IMR-90 (cell line): ENCODE data around the gene KRTAP10-5. TPM values are rescaled to one million over a fixed set of nuclear protein-coding genes. Genes with fewer than 3 reads are reported as not detected.

Source experiments
- ATAC-seq: fragments of 200-7000 bp; cut with Tn5 transposase; 2 replicates; pipeline ENCODE4 v1.9.1; 2020; ENCODE audit warnings: low read depth, mild to moderate bottlenecking, moderate library complexity
- BruUV-seq: library from RNA; stranded (reverse); fragments of 400-500 nt; replicated peaks from 2 replicates; lab custom pipeline; 2021; lab: Mats Ljungman, UMichigan
- CTCF ChIA-PET: fragments of 300-600 bp; formaldehyde crosslinking; extraction: SDS; loops from one replicate; lab custom pipeline; 2021; ENCODE audit warnings: antibody characterized with exemption; lab: Yijun Ruan, JAX
- POLR2A ChIA-PET: fragments of 300-600 bp; sonication (Branson Sonifier 250); formaldehyde crosslinking; loops from one replicate; lab custom pipeline; 2022; ENCODE audit warnings: antibody characterized with exemption; ENCODE audit not compliant: unreplicated experiment; lab: Charles Lee
- DNase-seq: peaks from one replicate; pipeline ENCODE4 v3.0.0; 2013
- H2AFZ ChIP-seq: replicated peaks from 2 replicates; pipeline ENCODE3; 2013; ENCODE audit warnings: low read length, mild to moderate bottlenecking; ENCODE audit not compliant: poor library complexity
- H2AK5ac ChIP-seq: 2 replicates; pipeline ENCODE4 v1.6.1; 2013; ENCODE audit warnings: low read depth, low read length, inconsistent platforms
- H2AK9ac ChIP-seq: replicated peaks from 2 replicates; pipeline ENCODE3; 2013; ENCODE audit warnings: mild to moderate bottlenecking, low read depth, low read length, moderate library complexity; ENCODE audit not compliant: poor library complexity
- H2BK120ac ChIP-seq: 2 replicates; pipeline ENCODE4 v1.6.1; 2013; ENCODE audit warnings: low read depth, low read length, inconsistent platforms
- H2BK15ac ChIP-seq: 3 replicates; pipeline ENCODE4 v1.6.1; 2013; ENCODE audit warnings: low read depth, low read length, inconsistent platforms
- H2BK20ac ChIP-seq: 2 replicates; pipeline ENCODE4 v1.6.1; 2013; ENCODE audit warnings: low read depth, mild to moderate bottlenecking, inconsistent platforms, low read length, moderate library complexity
- H2BK5ac ChIP-seq: 2 replicates; pipeline ENCODE4 v1.6.1; 2013; ENCODE audit warnings: mild to moderate bottlenecking, low read depth, low read length, inconsistent platforms; ENCODE audit not compliant: poor library complexity, severe bottlenecking
- H3K14ac ChIP-seq: replicated peaks from 2 replicates; pipeline ENCODE4 v1.6.1; 2013; ENCODE audit warnings: low read depth, low read length, inconsistent platforms
- H3K18ac ChIP-seq: 2 replicates; pipeline ENCODE4 v1.6.1; 2013; ENCODE audit warnings: low read depth, low read length, control low read depth
- H3K23ac ChIP-seq: 2 replicates; pipeline ENCODE4 v1.6.1; 2013; ENCODE audit warnings: low read depth, low read length, inconsistent platforms
- H3K27ac ChIP-seq: 2 replicates; pipeline ENCODE4 v1.5.1; 2013; ENCODE audit warnings: mild to moderate bottlenecking, control low read depth, low read length; ENCODE audit not compliant: insufficient read depth
- H3K27me3 ChIP-seq: 2 replicates; pipeline ENCODE4 v1.6.1; 2013; ENCODE audit warnings: low read length; ENCODE audit not compliant: control insufficient read depth, insufficient read depth
- H3K36me3 ChIP-seq: 2 replicates; pipeline ENCODE4 v1.6.1; 2013; ENCODE audit warnings: low read length, mixed read lengths; ENCODE audit not compliant: control insufficient read depth, insufficient read depth
- H3K4ac ChIP-seq: 2 replicates; pipeline ENCODE4 v1.6.1; 2013; ENCODE audit warnings: low read depth, low read length, inconsistent platforms
- H3K4me1 ChIP-seq: 2 replicates; pipeline ENCODE4 v1.6.1; 2013; ENCODE audit warnings: low read length, mixed read lengths; ENCODE audit not compliant: control insufficient read depth, insufficient read depth
- H3K4me2 ChIP-seq: 2 replicates; pipeline ENCODE4 v1.6.1; 2013; ENCODE audit warnings: low read depth, mild to moderate bottlenecking, control low read depth, low read length, moderate library complexity
- H3K4me3 ChIP-seq: 2 replicates; pipeline ENCODE4 v1.5.1; 2013; ENCODE audit warnings: low read depth, mild to moderate bottlenecking, control low read depth, low read length, moderate library complexity; ENCODE audit not compliant: insufficient read depth
- H3K56ac ChIP-seq: 2 replicates; pipeline ENCODE4 v1.6.1; 2013; ENCODE audit warnings: low read length, inconsistent platforms; ENCODE audit not compliant: insufficient read depth; ENCODE audit errors: extremely low read depth
- H3K79me1 ChIP-seq, 2 experiments: 2 replicates each; pipeline ENCODE4 v1.6.1; 2013; ENCODE audit warnings: low read length in 2 of 2, inconsistent platforms in 1 of 2, low read depth in 1 of 2
- H3K9ac ChIP-seq: 2 replicates; pipeline ENCODE4 v1.6.1; 2013; ENCODE audit warnings: low read depth, low read length, control low read depth
- H3K9me1 ChIP-seq: 2 replicates; pipeline ENCODE4 v1.6.1; 2013; ENCODE audit warnings: low read length, inconsistent platforms; ENCODE audit not compliant: insufficient read depth
- H3K9me3 ChIP-seq: 2 replicates; pipeline ENCODE4 v1.6.1; 2013; ENCODE audit warnings: low read length; ENCODE audit not compliant: control insufficient read depth, insufficient read depth
- H4K20me1 ChIP-seq: 2 replicates; pipeline ENCODE4 v1.6.1; 2013; ENCODE audit warnings: low read length, inconsistent platforms; ENCODE audit not compliant: insufficient read depth
- H4K5ac ChIP-seq: 2 replicates; pipeline ENCODE4 v1.6.1; 2013; ENCODE audit warnings: mild to moderate bottlenecking, low read depth, low read length, control low read depth
- H4K8ac ChIP-seq, 2 experiments: 2 replicates each; pipeline ENCODE4 v1.6.1; 2013; ENCODE audit warnings: low read depth in 2 of 2, low read length in 2 of 2, control low read depth in 1 of 2, inconsistent platforms in 1 of 2
- H4K91ac ChIP-seq: 2 replicates; pipeline ENCODE4 v1.6.1; 2013; ENCODE audit warnings: low read depth, low read length, inconsistent platforms; ENCODE audit not compliant: insufficient read depth
- BHLHE40 ChIP-seq: fragments of 150-350 bp; IDR thresholded peaks from 2 replicates; pipeline ENCODE4 v1.6.1; 2016; ENCODE audit warnings: mild to moderate bottlenecking, low read depth, low read length
- CEBPB ChIP-seq: IDR thresholded peaks from 2 replicates; pipeline ENCODE4 v1.6.1; 2012; ENCODE audit warnings: low read depth, low read length, improper control_type of control experiment
- CHD1 ChIP-seq: IDR thresholded peaks from 2 replicates; pipeline ENCODE4 v1.6.1; 2012; ENCODE audit warnings: low read depth, low read length, improper control_type of control experiment
- CTCF ChIP-seq: conservative IDR thresholded peaks from 2 replicates; pipeline ENCODE4 v1.5.1; 2012; ENCODE audit warnings: mild to moderate bottlenecking, low read depth, low read length, improper control_type of control experiment
- ELK1 ChIP-seq: fragments of 150-350 bp; IDR thresholded peaks from 2 replicates; pipeline ENCODE4 v1.6.1; 2016; ENCODE audit warnings: low read depth, mild to moderate bottlenecking, low read length, moderate library complexity, borderline replicate concordance
- FOS ChIP-seq: fragments of 150-350 bp; IDR thresholded peaks from 2 replicates; pipeline ENCODE4 v1.6.1; 2016; ENCODE audit warnings: low read depth, low read length
- MAFK ChIP-seq: IDR thresholded peaks from 2 replicates; pipeline ENCODE4 v1.6.1; 2012; ENCODE audit warnings: low read depth, low read length, improper control_type of control experiment
- MAZ ChIP-seq: IDR thresholded peaks from 2 replicates; pipeline ENCODE4 v1.6.1; 2012; ENCODE audit warnings: low read depth, mild to moderate bottlenecking, low read length, improper control_type of control experiment, moderate library complexity, borderline replicate concordance
- MXI1 ChIP-seq: IDR thresholded peaks from 2 replicates; pipeline ENCODE4 v1.6.1; 2012; ENCODE audit warnings: low read depth, mild to moderate bottlenecking, low read length, moderate library complexity, borderline replicate concordance
- NFE2L2 ChIP-seq: fragments of 150-350 bp; IDR thresholded peaks from 2 replicates; pipeline ENCODE4 v1.6.1; 2016; ENCODE audit warnings: low read depth, mild to moderate bottlenecking, low read length
- POLR2A ChIP-seq: IDR thresholded peaks from 2 replicates; pipeline ENCODE4 v1.6.1; 2012; ENCODE audit warnings: mild to moderate bottlenecking, low read depth, low read length
- RAD21 ChIP-seq: IDR thresholded peaks from 2 replicates; pipeline ENCODE4 v1.6.1; 2012; ENCODE audit warnings: low read length, improper control_type of control experiment
- RCOR1 ChIP-seq: IDR thresholded peaks from 2 replicates; pipeline ENCODE4 v1.6.1; 2012; ENCODE audit warnings: mild to moderate bottlenecking, low read length, improper control_type of control experiment; ENCODE audit not compliant: insufficient replicate concordance
- RFX5 ChIP-seq: IDR thresholded peaks from 2 replicates; pipeline ENCODE4 v1.8.0; 2012; ENCODE audit warnings: low read depth, mild to moderate bottlenecking, low read length, moderate library complexity
- SMC3 ChIP-seq: fragments of 150-350 bp; IDR thresholded peaks from 2 replicates; pipeline ENCODE4 v1.6.1; 2016; ENCODE audit warnings: low read depth, mild to moderate bottlenecking, antibody characterized with exemption, low read length, moderate library complexity
- WGBS, 2 experiments: methylation state at CpG; one replicate each; pipeline versions ENCODE4 v1.1.5 to v1.1.7; 2013; ENCODE audit warnings: missing lambda C conversion rate in 2 of 2; ENCODE audit not compliant: insufficient read length in 1 of 2; ENCODE audit errors: extremely low coverage in 2 of 2; 5-methylcytosine and 5-hydroxymethylcytosine counted together
- dilution Hi-C: fragments of 300-500 bp; cut with HindIII; formaldehyde crosslinking; loops from one replicate; pipeline ENCODE4 v1.14.3; 2018; ENCODE audit warnings: low sequenced_read_pairs; ENCODE audit not compliant: unreplicated experiment
- in situ Hi-C: fragments of 300-500 bp; cut with MboI; formaldehyde crosslinking; loops from 3 replicates; pipeline ENCODE4 v1.14.3; 2019; ENCODE audit warnings: low sequenced_read_pairs, inconsistent platforms, mixed read lengths
- intact Hi-C: fragments of 100-400 bp; cut with micrococcal nuclease; formaldehyde crosslinking; loops from 2 replicates; pipeline ENCODE4 v1.10.0; 2022
- polyA plus RNA-seq, 3 experiments: library from polyadenylated mRNA; depleted of rRNA; stranded (reverse); fragments of >200 nt; gene quantifications; 2 replicates each; pipeline ENCODE4 v1.2.3, GENCODE V29; 2012; ENCODE audit warnings: low replicate concordance in 1 of 3
- total RNA-seq: library from RNA; depleted of rRNA; stranded (reverse); fragments of >200 nt; gene quantifications from 2 replicates; pipeline ENCODE4 v1.2.3, GENCODE V29; 2012
- TF ChIP-seq, protein P1 (sequence below): fragments of 150-350 bp; IDR thresholded peaks from 2 replicates; pipeline ENCODE4 v1.6.1; 2017; ENCODE audit warnings: mild to moderate bottlenecking, antibody characterized with exemption, low read length, low read depth

KRTAP10-5 gene
- total and polyA plus RNA-seq, 2 of the 4 experiments (the other 2 are of a cell fraction), result not detected

DNA sequence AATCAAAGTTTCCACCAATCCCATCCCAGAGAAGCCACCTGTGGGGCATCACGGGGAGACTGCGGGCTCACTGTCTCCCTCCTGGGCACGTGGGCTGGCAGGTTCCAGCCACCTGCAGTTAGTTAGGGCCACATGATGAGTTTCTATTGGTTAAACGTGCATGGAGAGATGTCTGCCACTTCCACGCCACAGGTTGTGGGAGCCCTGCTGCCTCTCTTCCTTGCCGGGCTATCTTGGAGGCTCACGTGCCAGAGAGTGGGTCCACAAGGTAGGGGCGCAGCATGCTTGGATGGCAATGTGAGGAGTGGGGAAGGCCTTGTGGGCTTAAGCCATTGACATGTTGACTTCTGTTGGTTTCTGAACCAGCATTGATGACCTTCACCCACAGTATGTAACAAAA, 23.5 kb upstream of the KRTAP10-5 start:
- H3K27me3 ChIP-seq, result peaks cover 2% of the 10 kb centered on the region
- H4K5ac ChIP-seq, result no peak overlapping the region
- DNase-seq, result no peak
- no peak overlapping the region for H4K91ac ChIP-seq
- no peaks in the 10 kb centered on the region for H4K20me1 ChIP-seq
- H2AK5ac ChIP-seq, result no peak overlapping the region
- no peaks in the 10 kb centered on the region for H3K4me1 ChIP-seq
- no peak overlapping the region for H2BK15ac ChIP-seq
- H3K4me3 ChIP-seq, result no peak overlapping the region
- H2BK20ac ChIP-seq, result no peak overlapping the region
- no peak overlapping the region for H2BK120ac ChIP-seq
- intact Hi-C loops (no loop called here), in situ Hi-C loops (no loop called here), dilution Hi-C loops (no loop called here)
- H3K14ac ChIP-seq, result no peak overlapping the region
- BruUV-seq, result no TSS peak
- H3K9me3 ChIP-seq, result no peaks in the 10 kb centered on the region
- H2AK9ac ChIP-seq, result no peak overlapping the region
- ChIA-PET CTCF (no interaction called here), POLR2A (no interaction called here)
- no peak overlapping the region for H3K9ac ChIP-seq
- H2BK5ac ChIP-seq, result no peak overlapping the region
- H3K4ac ChIP-seq, result no peak overlapping the region
- no peak overlapping the region for H3K4me2 ChIP-seq
- H3K56ac ChIP-seq, result no peak overlapping the region
- H3K27ac ChIP-seq, result no peak overlapping the region
- ATAC-seq, result no peak
- H3K36me3 ChIP-seq, result no peaks in the 10 kb centered on the region
- WGBS, 2 experiments, result 26% methylated on average over 4 of the region's 8 CpGs; no CpG with 5 or more reads in 1 of the 2 experiments
- TF ChIP-seq RCOR1 (no peak), NFE2L2 (no peak), RFX5 (no peak), CTCF (no peak), RAD21 (no peak), CHD1 (no peak), MAFK (no peak), MAZ (no peak), POLR2A (no peak), BHLHE40 (no peak), FOS (no peak), ELK1 (no peak), MXI1 (no peak), CEBPB (no peak), SMC3 (no peak)
- TF ChIP-seq, protein P1, sequence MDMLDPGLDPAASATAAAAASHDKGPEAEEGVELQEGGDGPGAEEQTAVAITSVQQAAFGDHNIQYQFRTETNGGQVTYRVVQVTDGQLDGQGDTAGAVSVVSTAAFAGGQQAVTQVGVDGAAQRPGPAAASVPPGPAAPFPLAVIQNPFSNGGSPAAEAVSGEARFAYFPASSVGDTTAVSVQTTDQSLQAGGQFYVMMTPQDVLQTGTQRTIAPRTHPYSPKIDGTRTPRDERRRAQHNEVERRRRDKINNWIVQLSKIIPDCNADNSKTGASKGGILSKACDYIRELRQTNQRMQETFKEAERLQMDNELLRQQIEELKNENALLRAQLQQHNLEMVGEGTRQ, result no peak
- H3K9me1 ChIP-seq, result no peaks in the 10 kb centered on the region
- no peak overlapping the region for H3K18ac ChIP-seq
- no peak overlapping the region for H4K8ac ChIP-seq
- no peak overlapping the region for H2AFZ ChIP-seq
- no peaks in the 10 kb centered on the region for H3K79me1 ChIP-seq
- H3K23ac ChIP-seq, result no peak overlapping the region
